ENCODE data around the gene OR52A1.

Gene OR52A1

DNA sequence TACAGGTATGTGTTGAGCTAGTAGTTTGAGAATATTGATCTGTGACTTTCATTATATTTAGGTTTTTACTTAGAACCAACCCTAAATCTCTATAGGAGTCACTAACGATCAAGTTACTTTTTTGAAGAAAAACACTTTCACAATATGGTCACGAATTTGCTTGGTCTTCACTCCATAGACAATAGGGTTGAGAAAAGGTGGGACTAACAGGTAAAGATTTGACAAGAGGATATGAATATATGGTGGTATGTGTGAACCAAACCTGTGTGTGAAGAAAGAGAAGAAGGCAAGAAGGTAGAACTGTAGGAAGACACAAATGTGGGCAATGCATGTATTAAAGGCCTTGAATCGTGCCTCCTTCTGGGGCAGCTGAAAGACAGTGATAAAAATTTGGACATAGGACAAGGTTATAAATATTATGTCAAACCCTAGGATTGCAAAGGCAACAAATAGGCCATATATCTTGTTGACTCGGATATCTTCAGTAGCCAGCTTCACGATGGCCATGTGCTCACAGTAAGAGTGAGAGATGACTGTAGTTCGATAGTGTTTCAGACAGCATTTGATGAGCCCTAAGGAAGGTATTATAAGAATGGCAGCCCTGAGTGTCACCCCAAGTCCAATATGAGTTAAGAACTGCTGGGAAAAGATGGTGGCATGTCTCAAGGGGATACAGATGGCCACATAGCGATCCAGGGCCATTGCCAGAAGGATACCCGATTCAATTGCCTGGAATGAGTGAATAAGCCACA, 22.8 kb downstream of the OR52A1 start:
- no peak for DNase-seq

DNA sequence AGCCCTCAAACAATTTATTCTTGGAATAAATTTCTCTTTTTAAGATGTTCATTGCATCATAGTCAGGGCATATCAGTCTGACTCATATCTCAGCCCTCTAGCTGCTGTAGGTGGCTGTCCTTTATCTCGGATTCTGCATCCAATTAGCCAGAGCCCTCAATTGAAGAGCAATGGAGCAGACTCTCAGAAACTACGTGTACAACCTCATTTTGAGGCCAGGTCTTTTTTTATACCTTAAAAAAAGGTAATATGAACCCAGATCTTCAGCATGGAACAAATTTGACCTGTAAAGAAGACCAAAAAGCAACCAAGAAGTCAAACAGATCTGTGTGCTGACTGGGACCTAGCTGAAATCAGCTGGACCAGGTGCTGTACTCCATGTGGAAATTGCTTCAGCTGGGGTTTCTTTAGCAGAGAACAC, 25.1 kb downstream of the OR52A1 start:
- no peak for DNase-seq

DNA sequence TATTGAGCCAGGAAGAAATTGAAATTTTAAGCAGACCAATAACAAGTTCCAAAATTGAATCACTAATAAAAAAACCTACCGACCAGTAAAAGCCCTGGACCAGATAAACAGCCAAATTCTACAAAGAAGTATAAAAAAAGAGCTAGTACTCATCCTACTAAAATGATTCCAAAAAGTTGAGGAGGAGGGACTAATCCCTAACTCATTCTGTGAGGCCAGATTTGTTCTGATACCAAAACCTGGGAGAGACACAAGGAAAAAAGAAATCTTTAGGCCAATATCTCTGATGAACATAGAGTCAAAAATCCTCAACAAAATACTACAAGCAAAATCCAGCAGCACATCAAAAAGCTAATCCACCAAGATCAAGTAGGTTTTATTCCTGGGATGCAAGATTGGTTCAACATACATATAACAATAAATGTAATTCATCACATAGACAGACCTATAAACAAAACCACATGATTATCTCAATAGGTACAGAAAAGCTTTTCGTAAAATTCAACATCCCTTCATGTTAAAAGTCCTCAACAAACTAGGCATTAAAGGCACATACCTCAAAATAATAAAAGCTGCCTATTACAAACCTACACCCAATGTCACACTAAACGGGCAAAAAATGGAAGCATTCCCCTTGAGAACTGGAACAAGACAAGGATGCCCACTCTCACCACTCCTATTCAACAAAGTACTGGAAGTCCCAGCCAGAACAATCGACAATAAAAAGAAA, 29.5 kb downstream of the OR52A1 start:
- DNase-seq, result no peak

DNA sequence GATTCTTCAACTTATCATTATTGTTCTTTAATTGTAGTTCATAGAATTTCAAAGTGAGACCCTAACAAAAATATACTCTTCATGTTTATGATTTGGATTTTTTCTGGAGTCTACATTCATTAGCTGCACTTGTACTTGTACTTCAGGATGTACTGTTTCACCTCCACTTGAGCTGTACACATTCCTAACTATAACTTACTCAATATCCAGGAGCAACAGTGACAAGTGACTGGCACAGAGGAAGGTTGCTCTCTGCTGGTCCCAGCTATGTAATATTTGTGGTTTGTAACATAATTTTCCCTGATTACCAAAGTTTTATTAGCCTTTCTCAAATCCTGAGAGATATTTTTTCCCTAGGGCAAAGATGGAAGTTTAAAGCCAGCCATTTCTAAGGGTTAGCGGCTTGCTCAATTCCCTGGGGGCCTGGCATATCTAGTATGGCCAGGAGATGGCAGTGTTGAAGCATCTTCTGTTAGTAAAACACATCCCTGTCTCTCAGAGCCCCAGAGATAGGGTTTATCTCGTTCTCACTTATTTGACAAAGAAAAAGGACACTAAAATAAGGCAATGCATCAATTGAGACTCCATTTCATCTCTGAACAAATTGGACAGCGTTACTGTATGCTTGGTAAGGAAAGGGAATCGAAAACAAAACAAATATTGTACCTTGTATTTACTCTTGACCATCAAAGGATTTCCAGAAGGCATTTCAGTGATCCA, 30.6 kb downstream of the OR52A1 start:
- DNase-seq, result peak; percentile 65

DNA sequence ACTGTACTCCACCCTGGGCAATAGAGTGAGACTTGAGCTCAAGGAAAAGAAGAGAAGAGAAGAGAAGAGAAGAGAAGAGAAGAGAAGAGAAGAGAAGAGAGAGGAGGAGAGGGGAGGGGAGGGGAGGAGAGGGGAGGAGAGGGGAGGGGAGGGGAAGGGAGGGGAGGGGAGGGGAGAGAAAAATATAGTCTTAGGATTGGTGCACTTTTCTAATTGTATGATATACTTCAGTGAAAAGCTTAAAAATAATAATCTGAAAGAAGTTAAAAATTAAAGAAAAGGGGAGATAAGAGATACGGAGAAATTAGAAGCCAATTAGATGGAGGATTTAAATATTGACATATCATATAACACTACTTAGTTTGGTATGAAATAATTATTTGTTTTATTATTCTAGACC, 35.7 kb downstream of the OR52A1 start:
- no peak for DNase-seq

DNA sequence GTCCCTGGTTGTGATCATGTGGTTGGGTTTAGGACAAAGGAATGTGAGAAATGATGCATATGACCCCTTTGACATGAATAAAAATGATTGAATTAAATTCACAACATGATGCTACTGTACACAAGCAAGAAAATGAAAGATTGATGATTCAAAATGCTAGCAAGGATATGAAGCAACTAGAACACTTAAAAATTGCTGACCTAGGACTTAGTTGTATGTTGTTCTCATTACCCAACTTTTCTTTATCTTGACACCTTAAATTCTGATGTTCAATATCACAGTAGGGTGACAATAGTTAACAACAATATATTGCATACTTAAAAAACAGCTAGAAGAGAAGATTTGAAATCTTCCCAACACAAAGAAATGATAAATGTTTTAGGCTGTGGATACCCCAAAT, 37.0 kb downstream of the OR52A1 start:
- no peak for DNase-seq

DNA sequence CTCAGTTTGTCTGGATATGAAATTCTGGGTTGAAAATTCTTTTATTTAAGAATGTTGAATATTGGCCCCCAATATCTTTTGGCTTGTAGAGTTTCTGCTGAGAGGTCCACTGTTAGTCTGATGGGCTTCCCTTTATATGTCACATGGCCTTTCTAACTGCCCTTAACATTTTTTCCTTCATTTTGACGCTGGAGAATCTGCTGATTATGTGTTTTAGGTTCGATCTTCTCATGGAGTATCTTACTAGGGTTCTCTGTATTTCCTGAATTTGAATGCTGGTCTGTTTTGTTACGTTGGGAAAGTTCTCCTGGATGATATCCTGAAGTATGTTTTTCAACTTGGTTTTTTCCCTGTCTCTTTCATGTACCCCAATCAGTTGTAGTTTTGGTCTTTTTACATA, 39.2 kb downstream of the OR52A1 start:
- DNase-seq, result no peak

DNA sequence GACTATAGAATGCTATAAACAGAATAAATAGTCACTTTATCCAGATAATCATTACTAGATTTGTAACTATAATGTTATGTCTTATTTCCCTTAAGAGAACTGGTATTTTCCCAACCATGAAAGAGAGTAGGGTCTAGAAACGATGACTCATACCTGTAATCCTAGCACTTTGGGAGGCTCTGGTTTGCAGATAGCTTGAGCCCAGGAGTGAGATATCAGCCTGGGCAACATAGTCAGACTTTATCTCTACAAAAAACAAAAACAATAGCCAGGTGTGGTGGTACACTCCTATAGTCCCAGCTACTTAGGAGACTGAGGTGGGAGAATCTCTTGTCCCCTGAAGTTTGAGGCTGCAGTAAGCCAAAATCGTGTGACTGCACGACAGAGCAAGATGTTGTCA, 47.3 kb downstream of the OR52A1 start:
- DNase-seq, result no peak

DNA sequence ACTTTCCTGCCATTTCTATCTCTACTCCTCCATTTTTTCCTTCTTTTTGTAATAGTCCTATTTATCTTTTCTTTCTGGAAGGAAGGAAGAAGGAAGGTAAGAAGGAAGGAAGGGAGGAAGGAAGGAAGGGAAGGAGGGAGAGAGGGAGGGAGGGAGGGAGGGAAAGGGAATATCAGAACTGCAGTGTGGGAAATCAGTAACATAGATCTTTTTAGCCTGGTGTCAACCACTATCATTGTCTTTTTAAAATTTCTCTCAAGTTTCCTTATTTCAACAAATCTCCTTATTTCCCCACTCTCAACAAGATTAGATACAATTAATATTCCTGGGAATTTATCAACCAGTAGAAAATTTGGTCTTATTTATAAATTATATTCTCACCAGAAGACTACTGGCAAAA, 51.5 kb downstream of the OR52A1 start:
- DNase-seq, result no peak

DNA sequence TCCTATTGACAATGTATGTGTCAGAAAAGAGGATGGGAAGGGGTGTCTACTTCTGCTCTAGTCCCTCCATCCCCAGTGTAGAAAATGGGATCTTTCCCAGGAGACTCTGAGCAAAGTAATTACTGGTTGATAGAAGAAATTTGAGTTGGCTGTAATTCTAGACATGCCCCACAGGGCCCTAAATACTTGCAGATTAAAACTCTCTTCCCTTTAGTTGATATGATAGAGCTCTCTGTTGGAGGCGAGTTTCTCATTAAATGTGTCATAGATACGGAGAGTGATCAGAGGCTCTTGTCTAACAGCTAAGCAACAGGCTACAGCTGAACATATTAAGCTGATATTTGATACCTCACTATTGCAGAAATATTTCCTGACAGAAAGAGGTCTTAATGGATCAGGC, 52.3 kb downstream of the OR52A1 start:
- no peak for DNase-seq

DNA sequence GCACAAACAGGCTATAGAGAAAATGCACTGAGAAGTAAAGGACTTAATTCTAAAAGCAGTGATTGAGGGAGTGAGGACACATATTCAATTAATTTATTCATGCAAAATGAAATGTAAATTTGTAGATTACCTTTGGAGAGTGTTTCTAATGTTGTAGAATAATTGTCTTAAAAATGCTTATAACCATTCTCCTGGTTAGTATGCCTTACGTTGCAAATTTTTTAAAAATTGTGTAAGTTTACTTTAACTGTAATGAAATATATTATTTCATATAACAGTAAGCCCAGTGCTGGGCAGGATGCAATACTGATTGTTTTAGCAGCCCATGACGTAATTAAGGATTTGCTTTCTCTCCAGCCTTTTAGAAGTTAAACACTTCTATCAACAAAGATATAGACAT, 58.5 kb downstream of the OR52A1 start:
- DNase-seq, result no peak

Measured in activated CD4-positive, alpha-beta T cell treated with anti-CD3 and anti-CD28 coated beads, Interleukin-2, Interleukin-6, amounts not matched to agents 100 ng/mL and 50 ng/mL, durations not matched to agents 16 hours and 8 hours (primary cell).